LNCaP clone FGC (cell line): Measurements from ENCODE around the gene ACTR3C.
"Not testable (repeated sequence)": the region's sequence is repeated elsewhere in the genome, so short reads cannot be mapped to it uniquely, and the experiment has no call there.

Experiments used
- DNase-seq: peaks from one replicate; pipeline ENCODE4 v3.0.0-alpha.2; 2011; ENCODE audit warnings: low read depth
- H3K4me3 ChIP-seq: 2 replicates; pipeline ENCODE4 v1.5.1; 2011; ENCODE audit warnings: mild to moderate bottlenecking, low read depth, low read length, control low read depth
- TF ChIP-seq, protein P1 (sequence below): IDR thresholded peaks from 2 replicates; pipeline ENCODE4 v1.5.1; 2012; ENCODE audit warnings: mild to moderate bottlenecking; ENCODE audit not compliant: control insufficient read depth, insufficient read depth; ENCODE audit errors: extremely low read depth

ACTR3C gene

DNA sequence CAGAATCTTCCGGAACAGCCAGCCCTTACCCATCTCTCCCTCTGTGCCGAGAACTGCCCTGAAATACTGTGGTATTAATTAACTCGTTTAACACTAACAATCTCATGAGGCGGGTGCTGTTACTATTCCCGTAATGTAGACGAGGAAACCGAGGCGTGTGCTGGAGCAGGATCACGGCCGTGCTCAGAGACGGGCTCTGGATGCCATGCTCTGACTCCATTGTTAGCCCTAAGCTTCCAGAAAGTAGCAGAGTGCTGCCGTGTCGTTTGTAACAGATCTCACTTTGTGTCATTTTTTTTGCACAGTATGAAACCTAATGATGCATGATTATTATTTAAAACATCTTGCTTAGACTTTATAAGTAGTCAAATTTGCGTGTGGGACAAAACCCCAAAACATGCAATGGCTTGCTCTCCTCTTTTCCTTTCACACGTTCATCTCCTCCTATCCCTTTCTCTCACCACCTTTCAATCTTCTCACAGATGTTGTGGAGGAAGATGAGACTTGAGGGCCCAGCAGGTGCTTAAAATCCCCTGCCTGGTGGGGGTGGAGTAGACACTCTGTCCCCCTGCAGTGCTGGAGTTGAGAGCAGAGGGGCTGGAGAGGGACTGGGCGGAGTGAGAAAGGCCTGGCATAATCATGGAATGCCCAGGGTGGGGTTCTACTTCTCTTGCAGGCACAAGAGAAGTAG is 482 bp upstream of the ACTR3C start:
- peak overlapping the region; percentile 70 for H3K4me3 ChIP-seq
- DNase-seq = no peak
- TF ChIP-seq, protein P1, sequence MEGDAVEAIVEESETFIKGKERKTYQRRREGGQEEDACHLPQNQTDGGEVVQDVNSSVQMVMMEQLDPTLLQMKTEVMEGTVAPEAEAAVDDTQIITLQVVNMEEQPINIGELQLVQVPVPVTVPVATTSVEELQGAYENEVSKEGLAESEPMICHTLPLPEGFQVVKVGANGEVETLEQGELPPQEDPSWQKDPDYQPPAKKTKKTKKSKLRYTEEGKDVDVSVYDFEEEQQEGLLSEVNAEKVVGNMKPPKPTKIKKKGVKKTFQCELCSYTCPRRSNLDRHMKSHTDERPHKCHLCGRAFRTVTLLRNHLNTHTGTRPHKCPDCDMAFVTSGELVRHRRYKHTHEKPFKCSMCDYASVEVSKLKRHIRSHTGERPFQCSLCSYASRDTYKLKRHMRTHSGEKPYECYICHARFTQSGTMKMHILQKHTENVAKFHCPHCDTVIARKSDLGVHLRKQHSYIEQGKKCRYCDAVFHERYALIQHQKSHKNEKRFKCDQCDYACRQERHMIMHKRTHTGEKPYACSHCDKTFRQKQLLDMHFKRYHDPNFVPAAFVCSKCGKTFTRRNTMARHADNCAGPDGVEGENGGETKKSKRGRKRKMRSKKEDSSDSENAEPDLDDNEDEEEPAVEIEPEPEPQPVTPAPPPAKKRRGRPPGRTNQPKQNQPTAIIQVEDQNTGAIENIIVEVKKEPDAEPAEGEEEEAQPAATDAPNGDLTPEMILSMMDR = no peak

DNA sequence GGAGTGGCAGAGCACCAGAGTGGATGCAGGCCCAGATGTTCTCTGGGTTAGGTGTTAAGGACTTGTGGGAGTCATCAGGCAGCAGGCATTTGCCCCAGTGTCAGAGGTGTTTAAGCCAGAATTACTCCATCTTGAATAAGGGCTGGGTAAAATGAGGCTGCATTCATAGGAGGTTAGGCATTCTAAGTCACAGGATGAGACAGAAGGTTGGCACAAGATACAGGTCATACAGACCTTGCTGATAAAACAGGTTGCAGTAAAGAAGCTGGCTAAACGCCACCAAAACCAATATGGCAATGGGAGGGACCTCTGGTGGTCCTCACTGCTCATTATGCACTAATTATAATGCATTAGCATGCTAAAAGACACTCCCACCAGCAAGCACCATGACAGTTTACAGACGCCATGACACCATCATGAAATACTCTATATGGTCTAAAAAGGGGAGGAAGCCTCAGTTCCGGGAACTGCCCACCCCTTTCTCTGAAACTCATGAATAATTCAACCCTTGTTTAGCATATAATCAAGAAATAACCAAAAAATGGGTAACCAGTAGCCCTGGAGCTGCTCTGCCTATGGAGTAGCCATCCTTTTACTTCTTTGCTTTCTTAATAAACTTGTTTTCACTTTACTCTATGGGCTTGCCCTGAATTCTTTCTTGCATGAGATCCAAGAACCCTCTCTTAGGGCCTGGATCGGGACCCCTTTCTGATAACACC is 1.1 kb downstream of the ACTR3C start:
- TF ChIP-seq, protein P1 = no peak
- no peak for DNase-seq
- H3K4me3 ChIP-seq = peak overlapping the region; percentile 70

DNA sequence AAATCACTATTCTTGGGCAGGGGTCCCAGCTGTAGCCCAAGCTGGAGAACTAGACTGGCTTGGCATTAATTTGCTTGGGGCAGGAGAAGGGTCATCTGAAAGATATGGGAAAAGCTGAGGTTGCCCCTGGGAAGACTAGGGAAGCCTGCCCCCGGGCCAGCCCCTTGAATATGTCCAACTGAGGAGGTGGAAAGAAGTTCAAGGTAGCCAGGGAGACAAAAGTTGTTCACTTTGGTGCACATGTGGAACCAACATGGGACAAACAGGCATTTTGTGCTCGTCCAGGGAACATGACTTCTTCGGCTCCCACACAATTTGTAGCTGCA is 1.6 kb downstream of the ACTR3C start:
- DNase-seq = no peak
- H3K4me3 ChIP-seq = peak overlapping the region; percentile 70; the same call in 1 of the 2 replicates
- TF ChIP-seq, protein P1 = no peak

DNA sequence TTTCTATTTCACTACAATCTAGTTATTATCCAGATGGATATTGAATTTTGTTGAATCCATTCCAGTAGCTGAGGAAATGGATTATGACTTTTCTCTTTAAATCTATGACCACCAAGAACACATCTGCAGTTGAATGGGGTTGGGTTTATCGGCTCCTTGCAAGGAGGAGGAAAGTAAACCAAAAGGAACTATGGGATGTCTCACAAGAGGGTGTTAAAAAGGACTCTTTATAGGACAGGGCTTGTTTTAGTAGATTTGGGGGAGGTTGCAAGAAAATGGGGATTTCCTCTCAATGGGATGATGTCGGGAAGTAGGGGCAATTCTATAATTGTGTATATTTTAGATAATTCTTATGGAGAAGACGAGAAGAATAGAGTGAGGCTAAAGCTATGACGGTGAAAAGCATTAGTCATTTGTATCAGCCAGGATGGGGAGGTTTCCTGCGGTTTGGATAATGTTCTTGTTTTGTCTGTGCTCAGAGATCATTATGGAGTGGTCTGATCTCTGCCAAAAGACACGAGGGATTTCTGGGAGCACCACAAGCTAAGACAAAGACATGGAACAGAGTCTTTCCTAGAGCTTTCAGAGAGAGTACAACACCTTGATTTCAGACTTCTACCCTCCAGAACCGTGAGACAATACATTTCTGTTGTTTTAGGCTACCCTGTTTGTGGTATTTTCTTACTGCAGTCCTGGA is 5.4 kb downstream of the ACTR3C start:
- no peak overlapping the region for H3K4me3 ChIP-seq
- TF ChIP-seq, protein P1 = no peak
- no peak for DNase-seq

DNA sequence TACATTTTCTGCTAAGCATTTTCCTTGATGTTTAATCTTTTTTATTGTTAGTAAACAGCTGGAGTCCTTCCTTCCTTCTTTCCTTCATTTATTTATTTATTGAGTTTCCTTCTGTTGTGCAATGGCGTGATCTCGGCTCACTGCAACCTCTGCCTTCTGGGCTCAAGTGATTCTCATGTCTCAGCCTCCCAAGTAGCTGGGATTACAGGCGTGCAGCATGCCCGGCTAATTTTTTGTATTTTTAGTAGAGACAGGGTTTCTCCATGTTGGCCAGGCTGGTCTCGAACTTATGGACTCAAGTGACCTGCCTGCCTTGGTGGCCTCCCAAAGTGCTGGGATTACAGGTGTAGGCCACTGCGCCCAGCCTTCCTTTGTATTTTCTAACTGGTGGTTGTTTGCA is 6.4 kb downstream of the ACTR3C start:
- H3K4me3 ChIP-seq, DNase-seq: not testable (repeated sequence)

DNA sequence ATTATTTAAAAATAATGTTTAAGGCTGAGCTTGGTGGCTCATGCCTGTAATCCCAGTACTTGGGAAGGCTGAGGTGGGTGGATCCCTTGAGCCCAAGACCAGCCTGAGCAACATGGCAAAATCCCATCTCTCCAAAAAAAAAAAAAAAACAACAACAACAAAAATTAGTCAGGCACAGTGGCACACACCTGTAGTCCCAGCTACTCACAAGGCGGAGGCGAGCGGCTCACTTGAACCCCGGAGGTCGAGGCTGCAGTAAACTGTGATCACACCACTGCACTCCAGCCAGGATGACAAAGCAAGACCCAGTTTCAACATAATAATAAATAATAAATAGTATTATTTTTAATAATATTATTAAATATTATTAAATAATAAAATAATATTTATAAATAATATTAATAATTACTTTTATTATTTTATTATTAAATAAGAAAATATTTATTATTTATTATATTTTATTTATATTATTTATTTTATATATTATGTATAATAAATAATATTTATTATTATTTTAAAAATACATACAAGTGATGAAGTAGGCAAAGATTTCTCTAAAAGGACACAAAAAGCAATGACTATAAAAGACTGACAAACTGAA is 8.6 kb downstream of the ACTR3C start:
- no peak overlapping the region for H3K4me3 ChIP-seq
- DNase-seq = no peak
- TF ChIP-seq, protein P1 = no peak

DNA sequence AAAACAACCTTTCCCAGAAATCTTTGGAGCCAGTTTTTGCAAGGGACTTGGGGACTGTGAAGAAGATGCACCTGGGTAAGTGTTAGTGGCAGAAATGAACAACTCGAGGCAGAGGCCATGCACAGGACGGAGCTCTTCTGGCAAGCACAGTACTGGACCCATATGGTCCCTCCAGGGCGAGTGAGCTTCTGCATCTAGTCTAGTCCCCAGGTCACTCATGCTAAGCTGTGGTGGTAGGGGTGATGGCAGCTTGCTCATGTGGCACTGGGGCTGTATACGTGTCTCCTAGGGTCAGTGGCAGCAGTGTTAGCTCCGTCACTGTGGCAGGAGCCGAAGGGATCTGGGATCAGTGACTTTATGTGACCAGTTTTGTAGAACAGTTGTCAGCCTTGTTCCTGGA is 9.5 kb downstream of the ACTR3C start:
- TF ChIP-seq, protein P1 = no peak
- no peak overlapping the region for H3K4me3 ChIP-seq
- DNase-seq = no peak
